IMR-90 (cell line): ENCODE measurements around the gene GSN. TPM values are rescaled to one million over a fixed set of nuclear protein-coding genes. Genes with fewer than 3 reads are reported as not detected.

Experiments
- ATAC-seq: fragments of 200-7000 bp; cut with Tn5 transposase; 2 replicates; pipeline ENCODE4 v1.9.1; 2020; ENCODE audit warnings: low read depth, mild to moderate bottlenecking, moderate library complexity
- BruUV-seq: library from RNA; stranded (reverse); fragments of 400-500 nt; replicated peaks from 2 replicates; lab custom pipeline; 2021; lab: Mats Ljungman, UMichigan
- CTCF ChIA-PET: fragments of 300-600 bp; formaldehyde crosslinking; extraction: SDS; loops from one replicate; lab custom pipeline; 2021; ENCODE audit warnings: antibody characterized with exemption; lab: Yijun Ruan, JAX
- POLR2A ChIA-PET: fragments of 300-600 bp; sonication (Branson Sonifier 250); formaldehyde crosslinking; loops from one replicate; lab custom pipeline; 2022; ENCODE audit warnings: antibody characterized with exemption; ENCODE audit not compliant: unreplicated experiment; lab: Charles Lee
- DNase-seq: peaks from one replicate; pipeline ENCODE4 v3.0.0; 2013
- H2AFZ ChIP-seq: replicated peaks from 2 replicates; pipeline ENCODE3; 2013; ENCODE audit warnings: low read length, mild to moderate bottlenecking; ENCODE audit not compliant: poor library complexity
- H2AK5ac ChIP-seq: 2 replicates; pipeline ENCODE4 v1.6.1; 2013; ENCODE audit warnings: low read depth, low read length, inconsistent platforms
- H2AK9ac ChIP-seq: replicated peaks from 2 replicates; pipeline ENCODE3; 2013; ENCODE audit warnings: mild to moderate bottlenecking, low read depth, low read length, moderate library complexity; ENCODE audit not compliant: poor library complexity
- H2BK120ac ChIP-seq: 2 replicates; pipeline ENCODE4 v1.6.1; 2013; ENCODE audit warnings: low read depth, low read length, inconsistent platforms
- H2BK15ac ChIP-seq: 3 replicates; pipeline ENCODE4 v1.6.1; 2013; ENCODE audit warnings: low read depth, low read length, inconsistent platforms
- H2BK20ac ChIP-seq: 2 replicates; pipeline ENCODE4 v1.6.1; 2013; ENCODE audit warnings: low read depth, mild to moderate bottlenecking, inconsistent platforms, low read length, moderate library complexity
- H2BK5ac ChIP-seq: 2 replicates; pipeline ENCODE4 v1.6.1; 2013; ENCODE audit warnings: mild to moderate bottlenecking, low read depth, low read length, inconsistent platforms; ENCODE audit not compliant: poor library complexity, severe bottlenecking
- H3K14ac ChIP-seq: replicated peaks from 2 replicates; pipeline ENCODE4 v1.6.1; 2013; ENCODE audit warnings: low read depth, low read length, inconsistent platforms
- H3K18ac ChIP-seq: 2 replicates; pipeline ENCODE4 v1.6.1; 2013; ENCODE audit warnings: low read depth, low read length, control low read depth
- H3K23ac ChIP-seq: 2 replicates; pipeline ENCODE4 v1.6.1; 2013; ENCODE audit warnings: low read depth, low read length, inconsistent platforms
- H3K27ac ChIP-seq: 2 replicates; pipeline ENCODE4 v1.5.1; 2013; ENCODE audit warnings: mild to moderate bottlenecking, control low read depth, low read length; ENCODE audit not compliant: insufficient read depth
- H3K27me3 ChIP-seq: 2 replicates; pipeline ENCODE4 v1.6.1; 2013; ENCODE audit warnings: low read length; ENCODE audit not compliant: control insufficient read depth, insufficient read depth
- H3K36me3 ChIP-seq: 2 replicates; pipeline ENCODE4 v1.6.1; 2013; ENCODE audit warnings: low read length, mixed read lengths; ENCODE audit not compliant: control insufficient read depth, insufficient read depth
- H3K4ac ChIP-seq: 2 replicates; pipeline ENCODE4 v1.6.1; 2013; ENCODE audit warnings: low read depth, low read length, inconsistent platforms
- H3K4me1 ChIP-seq: 2 replicates; pipeline ENCODE4 v1.6.1; 2013; ENCODE audit warnings: low read length, mixed read lengths; ENCODE audit not compliant: control insufficient read depth, insufficient read depth
- H3K4me2 ChIP-seq: 2 replicates; pipeline ENCODE4 v1.6.1; 2013; ENCODE audit warnings: low read depth, mild to moderate bottlenecking, control low read depth, low read length, moderate library complexity
- H3K4me3 ChIP-seq: 2 replicates; pipeline ENCODE4 v1.5.1; 2013; ENCODE audit warnings: low read depth, mild to moderate bottlenecking, control low read depth, low read length, moderate library complexity; ENCODE audit not compliant: insufficient read depth
- H3K56ac ChIP-seq: 2 replicates; pipeline ENCODE4 v1.6.1; 2013; ENCODE audit warnings: low read length, inconsistent platforms; ENCODE audit not compliant: insufficient read depth; ENCODE audit errors: extremely low read depth
- H3K79me1 ChIP-seq, 2 experiments: 2 replicates each; pipeline ENCODE4 v1.6.1; 2013; ENCODE audit warnings: low read length in 2 of 2, inconsistent platforms in 1 of 2, low read depth in 1 of 2
- H3K9ac ChIP-seq: 2 replicates; pipeline ENCODE4 v1.6.1; 2013; ENCODE audit warnings: low read depth, low read length, control low read depth
- H3K9me1 ChIP-seq: 2 replicates; pipeline ENCODE4 v1.6.1; 2013; ENCODE audit warnings: low read length, inconsistent platforms; ENCODE audit not compliant: insufficient read depth
- H3K9me3 ChIP-seq: 2 replicates; pipeline ENCODE4 v1.6.1; 2013; ENCODE audit warnings: low read length; ENCODE audit not compliant: control insufficient read depth, insufficient read depth
- H4K20me1 ChIP-seq: 2 replicates; pipeline ENCODE4 v1.6.1; 2013; ENCODE audit warnings: low read length, inconsistent platforms; ENCODE audit not compliant: insufficient read depth
- H4K5ac ChIP-seq: 2 replicates; pipeline ENCODE4 v1.6.1; 2013; ENCODE audit warnings: mild to moderate bottlenecking, low read depth, low read length, control low read depth
- H4K8ac ChIP-seq, 2 experiments: 2 replicates each; pipeline ENCODE4 v1.6.1; 2013; ENCODE audit warnings: low read depth in 2 of 2, low read length in 2 of 2, control low read depth in 1 of 2, inconsistent platforms in 1 of 2
- H4K91ac ChIP-seq: 2 replicates; pipeline ENCODE4 v1.6.1; 2013; ENCODE audit warnings: low read depth, low read length, inconsistent platforms; ENCODE audit not compliant: insufficient read depth
- BHLHE40 ChIP-seq: fragments of 150-350 bp; IDR thresholded peaks from 2 replicates; pipeline ENCODE4 v1.6.1; 2016; ENCODE audit warnings: mild to moderate bottlenecking, low read depth, low read length
- CEBPB ChIP-seq: IDR thresholded peaks from 2 replicates; pipeline ENCODE4 v1.6.1; 2012; ENCODE audit warnings: low read depth, low read length, improper control_type of control experiment
- CHD1 ChIP-seq: IDR thresholded peaks from 2 replicates; pipeline ENCODE4 v1.6.1; 2012; ENCODE audit warnings: low read depth, low read length, improper control_type of control experiment
- FOS ChIP-seq: fragments of 150-350 bp; IDR thresholded peaks from 2 replicates; pipeline ENCODE4 v1.6.1; 2016; ENCODE audit warnings: low read depth, low read length
- MAFK ChIP-seq: IDR thresholded peaks from 2 replicates; pipeline ENCODE4 v1.6.1; 2012; ENCODE audit warnings: low read depth, low read length, improper control_type of control experiment
- MAZ ChIP-seq: IDR thresholded peaks from 2 replicates; pipeline ENCODE4 v1.6.1; 2012; ENCODE audit warnings: low read depth, mild to moderate bottlenecking, low read length, improper control_type of control experiment, moderate library complexity, borderline replicate concordance
- MXI1 ChIP-seq: IDR thresholded peaks from 2 replicates; pipeline ENCODE4 v1.6.1; 2012; ENCODE audit warnings: low read depth, mild to moderate bottlenecking, low read length, moderate library complexity, borderline replicate concordance
- NFE2L2 ChIP-seq: fragments of 150-350 bp; IDR thresholded peaks from 2 replicates; pipeline ENCODE4 v1.6.1; 2016; ENCODE audit warnings: low read depth, mild to moderate bottlenecking, low read length
- POLR2A ChIP-seq: IDR thresholded peaks from 2 replicates; pipeline ENCODE4 v1.6.1; 2012; ENCODE audit warnings: mild to moderate bottlenecking, low read depth, low read length
- RAD21 ChIP-seq: IDR thresholded peaks from 2 replicates; pipeline ENCODE4 v1.6.1; 2012; ENCODE audit warnings: low read length, improper control_type of control experiment
- RCOR1 ChIP-seq: IDR thresholded peaks from 2 replicates; pipeline ENCODE4 v1.6.1; 2012; ENCODE audit warnings: mild to moderate bottlenecking, low read length, improper control_type of control experiment; ENCODE audit not compliant: insufficient replicate concordance
- RFX5 ChIP-seq: IDR thresholded peaks from 2 replicates; pipeline ENCODE4 v1.8.0; 2012; ENCODE audit warnings: low read depth, mild to moderate bottlenecking, low read length, moderate library complexity
- SMC3 ChIP-seq: fragments of 150-350 bp; IDR thresholded peaks from 2 replicates; pipeline ENCODE4 v1.6.1; 2016; ENCODE audit warnings: low read depth, mild to moderate bottlenecking, antibody characterized with exemption, low read length, moderate library complexity
- WGBS, 2 experiments: methylation state at CpG; one replicate each; pipeline versions ENCODE4 v1.1.5 to v1.1.7; 2013; ENCODE audit warnings: missing lambda C conversion rate in 2 of 2; ENCODE audit not compliant: insufficient read length in 1 of 2; ENCODE audit errors: extremely low coverage in 2 of 2; 5-methylcytosine and 5-hydroxymethylcytosine counted together
- dilution Hi-C: fragments of 300-500 bp; cut with HindIII; formaldehyde crosslinking; loops from one replicate; pipeline ENCODE4 v1.14.3; 2018; ENCODE audit warnings: low sequenced_read_pairs; ENCODE audit not compliant: unreplicated experiment
- in situ Hi-C: fragments of 300-500 bp; cut with MboI; formaldehyde crosslinking; loops from 3 replicates; pipeline ENCODE4 v1.14.3; 2019; ENCODE audit warnings: low sequenced_read_pairs, inconsistent platforms, mixed read lengths
- intact Hi-C: fragments of 100-400 bp; cut with micrococcal nuclease; formaldehyde crosslinking; loops from 2 replicates; pipeline ENCODE4 v1.10.0; 2022
- polyA plus RNA-seq, 3 experiments: library from polyadenylated mRNA; depleted of rRNA; stranded (reverse); fragments of >200 nt; gene quantifications; 2 replicates each; pipeline ENCODE4 v1.2.3, GENCODE V29; 2012; ENCODE audit warnings: low replicate concordance in 1 of 3
- total RNA-seq: library from RNA; depleted of rRNA; stranded (reverse); fragments of >200 nt; gene quantifications from 2 replicates; pipeline ENCODE4 v1.2.3, GENCODE V29; 2012
- TF ChIP-seq, protein P1 (sequence below): fragments of 150-350 bp; IDR thresholded peaks from 2 replicates; pipeline ENCODE4 v1.6.1; 2017; ENCODE audit warnings: mild to moderate bottlenecking, antibody characterized with exemption, low read length, low read depth
- TF ChIP-seq, protein P2 (sequence below): conservative IDR thresholded peaks from 2 replicates; pipeline ENCODE4 v1.5.1; 2012; ENCODE audit warnings: mild to moderate bottlenecking, low read depth, low read length, improper control_type of control experiment

GSN gene
- total and polyA plus RNA-seq, 2 of the 4 experiments (the other 2 are of a cell fraction): 495 to 547 TPM

DNA sequence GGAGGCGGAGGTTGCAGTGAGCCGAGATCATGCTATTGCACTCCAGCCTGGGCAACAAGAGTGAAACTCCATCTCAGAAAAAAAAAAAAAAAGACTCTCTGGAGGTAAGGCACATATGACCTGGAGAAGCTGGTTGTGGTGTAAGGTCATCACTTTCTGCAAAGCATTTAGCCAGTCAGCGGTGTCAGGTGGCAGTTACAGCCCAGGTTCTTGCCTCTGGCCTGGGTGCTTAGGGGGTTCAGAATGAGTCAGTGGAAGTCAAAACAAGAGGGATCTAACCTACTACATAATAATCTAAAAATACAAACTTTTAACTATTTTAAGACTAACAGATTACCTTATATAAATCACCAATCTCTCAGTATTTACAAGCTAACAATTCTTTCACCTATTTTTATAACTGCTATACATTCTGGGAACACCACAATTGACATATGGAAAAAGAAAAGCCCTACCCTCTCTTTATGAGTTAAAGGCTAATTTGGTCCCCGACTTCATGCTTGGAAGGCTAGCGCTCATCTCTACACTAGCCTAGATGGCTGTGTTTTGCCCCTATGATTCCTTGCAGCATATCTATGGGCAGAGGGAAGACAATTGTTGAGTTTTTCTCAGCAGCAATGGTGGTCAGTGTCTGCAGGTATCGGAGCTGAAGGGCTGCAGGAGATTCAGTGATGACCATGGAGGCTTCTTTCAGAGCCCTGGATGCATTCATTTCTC, 72.9 kb downstream of the GSN start:
- Histone ChIP-seq H2BK5ac (no peak overlapping the region), H3K27ac (no peak overlapping the region), H2AK5ac (no peak overlapping the region), H3K56ac (no peak overlapping the region), H3K79me1 (peaks cover 24 to 50% of the 10 kb centered on the region in 2 experiments), H3K9me3 (no peaks in the 10 kb centered on the region), H4K8ac (no peak overlapping the region; a peak in 1 of 4 replicates), H2AK9ac (no peak overlapping the region), H2BK20ac (no peak overlapping the region), H3K18ac (no peak overlapping the region), H2BK120ac (no peak overlapping the region), H4K5ac (no peak overlapping the region), H3K36me3 (peaks cover 43% of the 10 kb centered on the region), H3K23ac (no peak overlapping the region), H2BK15ac (no peak overlapping the region), H3K4ac (no peak overlapping the region), H2AFZ (no peak overlapping the region), H3K4me2 (no peak overlapping the region), H3K9ac (no peak overlapping the region), H4K91ac (no peak overlapping the region), H3K4me1 (peaks cover 8% of the 10 kb centered on the region), H3K14ac (no peak overlapping the region), H3K9me1 (no peaks in the 10 kb centered on the region), H3K4me3 (no peak overlapping the region), H4K20me1 (no peaks in the 10 kb centered on the region), H3K27me3 (no peaks in the 10 kb centered on the region)
- DNase-seq: peak; percentile 48
- intact Hi-C loops (no loop called here), in situ Hi-C loops (no loop called here), dilution Hi-C loops (no loop called here)
- 93% methylated on average over 3 of the region's 6 CpGs; no CpG with 5 or more reads in 1 of the 2 experiments for WGBS, 2 experiments
- ATAC-seq: no peak; the same call in 1 of the 2 replicates
- ChIA-PET POLR2A (interaction anchor here (0.7 kb wide), 1 partner anchor 139 kb away, joined by 7 read pairs; the partner anchor contains the start of gene RAB14), CTCF (no interaction called here)
- TSS peak; percentile 75 for BruUV-seq
- TF ChIP-seq CEBPB (no peak), MAZ (no peak), POLR2A (no peak), BHLHE40 (no peak), CHD1 (no peak), FOS (no peak), RAD21 (no peak), MAFK (no peak), MXI1 (no peak), RCOR1 (no peak), RFX5 (no peak), SMC3 (no peak), NFE2L2 (no peak)
- TF ChIP-seq, protein P1, sequence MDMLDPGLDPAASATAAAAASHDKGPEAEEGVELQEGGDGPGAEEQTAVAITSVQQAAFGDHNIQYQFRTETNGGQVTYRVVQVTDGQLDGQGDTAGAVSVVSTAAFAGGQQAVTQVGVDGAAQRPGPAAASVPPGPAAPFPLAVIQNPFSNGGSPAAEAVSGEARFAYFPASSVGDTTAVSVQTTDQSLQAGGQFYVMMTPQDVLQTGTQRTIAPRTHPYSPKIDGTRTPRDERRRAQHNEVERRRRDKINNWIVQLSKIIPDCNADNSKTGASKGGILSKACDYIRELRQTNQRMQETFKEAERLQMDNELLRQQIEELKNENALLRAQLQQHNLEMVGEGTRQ: no peak
- TF ChIP-seq, protein P2, sequence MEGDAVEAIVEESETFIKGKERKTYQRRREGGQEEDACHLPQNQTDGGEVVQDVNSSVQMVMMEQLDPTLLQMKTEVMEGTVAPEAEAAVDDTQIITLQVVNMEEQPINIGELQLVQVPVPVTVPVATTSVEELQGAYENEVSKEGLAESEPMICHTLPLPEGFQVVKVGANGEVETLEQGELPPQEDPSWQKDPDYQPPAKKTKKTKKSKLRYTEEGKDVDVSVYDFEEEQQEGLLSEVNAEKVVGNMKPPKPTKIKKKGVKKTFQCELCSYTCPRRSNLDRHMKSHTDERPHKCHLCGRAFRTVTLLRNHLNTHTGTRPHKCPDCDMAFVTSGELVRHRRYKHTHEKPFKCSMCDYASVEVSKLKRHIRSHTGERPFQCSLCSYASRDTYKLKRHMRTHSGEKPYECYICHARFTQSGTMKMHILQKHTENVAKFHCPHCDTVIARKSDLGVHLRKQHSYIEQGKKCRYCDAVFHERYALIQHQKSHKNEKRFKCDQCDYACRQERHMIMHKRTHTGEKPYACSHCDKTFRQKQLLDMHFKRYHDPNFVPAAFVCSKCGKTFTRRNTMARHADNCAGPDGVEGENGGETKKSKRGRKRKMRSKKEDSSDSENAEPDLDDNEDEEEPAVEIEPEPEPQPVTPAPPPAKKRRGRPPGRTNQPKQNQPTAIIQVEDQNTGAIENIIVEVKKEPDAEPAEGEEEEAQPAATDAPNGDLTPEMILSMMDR: no peak
